HEK293 (cell line): ENCODE data around the gene CHID1.

ENCODE experiments used
- EGR2 ChIP-seq: fragments of 450-650 bp; formaldehyde crosslinking; IDR thresholded peaks from 2 replicates; pipeline ENCODE4 v1.5.1; 2016; ENCODE audit warnings: low read depth, missing biosample characterization, missing genetic modification characterization
- FEZF1 ChIP-seq: fragments of 450-650 bp; formaldehyde crosslinking; IDR thresholded peaks from 2 replicates; pipeline ENCODE4 v1.5.1; 2016; ENCODE audit warnings: missing biosample characterization, missing genetic modification characterization
- GFI1B ChIP-seq: fragments of 450-650 bp; formaldehyde crosslinking; IDR thresholded peaks from 2 replicates; pipeline ENCODE4 v1.5.1; 2016; ENCODE audit warnings: missing biosample characterization, missing genetic modification characterization
- GLI2 ChIP-seq: fragments of 450-650 bp; formaldehyde crosslinking; IDR thresholded peaks from 2 replicates; pipeline ENCODE4; 2017; ENCODE audit warnings: missing biosample characterization, missing genetic modification characterization, low read depth, borderline replicate concordance
- KLF1 ChIP-seq: fragments of 450-650 bp; formaldehyde crosslinking; IDR thresholded peaks from 2 replicates; pipeline ENCODE4 v1.5.1; 2016; ENCODE audit warnings: missing biosample characterization, missing genetic modification characterization
- KLF8 ChIP-seq: fragments of 450-650 bp; formaldehyde crosslinking; IDR thresholded peaks from 2 replicates; pipeline ENCODE4 v1.5.1; 2016; ENCODE audit warnings: missing biosample characterization, missing genetic modification characterization
- KLF9 ChIP-seq: fragments of 450-650 bp; formaldehyde crosslinking; IDR thresholded peaks from 2 replicates; pipeline ENCODE4 v1.5.1; 2016; ENCODE audit warnings: missing biosample characterization, missing genetic modification characterization, low read depth
- SETDB1 ChIP-seq: IDR thresholded peaks from one replicate; pipeline ENCODE4 v1.6.1; 2017; ENCODE audit warnings: mild to moderate bottlenecking, low read length, moderate library complexity, mixed read lengths; ENCODE audit not compliant: insufficient read length
- SP2 ChIP-seq: fragments of 450-650 bp; formaldehyde crosslinking; IDR thresholded peaks from 2 replicates; pipeline ENCODE4 v1.5.1; 2016; ENCODE audit warnings: missing biosample characterization, missing genetic modification characterization
- SP3 ChIP-seq: fragments of 450-650 bp; formaldehyde crosslinking; IDR thresholded peaks from 2 replicates; pipeline ENCODE4 v1.5.1; 2016; ENCODE audit warnings: missing biosample characterization, missing genetic modification characterization
- SP7 ChIP-seq: fragments of 450-650 bp; formaldehyde crosslinking; IDR thresholded peaks from 2 replicates; pipeline ENCODE4 v1.5.1; 2016; ENCODE audit warnings: missing biosample characterization, missing genetic modification characterization
- ZBTB1 ChIP-seq: fragments of 450-650 bp; formaldehyde crosslinking; IDR thresholded peaks from 2 replicates; pipeline ENCODE4 v1.5.1; 2016; ENCODE audit warnings: missing biosample characterization, missing genetic modification characterization
- ZNF175 ChIP-seq: fragments of 450-650 bp; formaldehyde crosslinking; IDR thresholded peaks from 2 replicates; pipeline ENCODE4 v1.5.1; 2016; ENCODE audit warnings: missing biosample characterization, missing genetic modification characterization
- ZNF2 ChIP-seq: fragments of 450-650 bp; formaldehyde crosslinking; IDR thresholded peaks from 2 replicates; pipeline ENCODE4 v1.5.1; 2016; ENCODE audit warnings: missing biosample characterization, missing genetic modification characterization
- ZNF248 ChIP-seq: fragments of 450-650 bp; formaldehyde crosslinking; IDR thresholded peaks from 2 replicates; pipeline ENCODE4 v1.5.1; 2017; ENCODE audit warnings: missing biosample characterization, missing genetic modification characterization
- ZNF274 ChIP-seq, 2 experiments: fragments of 200-500 bp in 1 of 2; fragments of 450-650 bp in 1 of 2; sonication (Bioruptor generic) in 1 of 2; formaldehyde crosslinking in 1 of 2; IDR thresholded peaks; 2 replicates each; pipeline versions ENCODE4 v1.5.1 to v1.6.1; 2014 to 2016; ENCODE audit warnings: borderline replicate concordance in 1 of 2, inconsistent platforms in 1 of 2, low read length in 1 of 2, missing biosample characterization in 1 of 2, missing genetic modification characterization in 1 of 2
- ZNF280C ChIP-seq: fragments of 450-650 bp; formaldehyde crosslinking; IDR thresholded peaks from 2 replicates; pipeline ENCODE4 v1.5.1; 2016; ENCODE audit warnings: missing biosample characterization, missing genetic modification characterization
- ZNF423 ChIP-seq: fragments of 450-650 bp; formaldehyde crosslinking; IDR thresholded peaks from 2 replicates; pipeline ENCODE4 v1.5.1; 2016; ENCODE audit warnings: missing biosample characterization, missing genetic modification characterization
- ZNF621 ChIP-seq: fragments of 450-650 bp; formaldehyde crosslinking; IDR thresholded peaks from 2 replicates; pipeline ENCODE4 v1.5.1; 2017; ENCODE audit warnings: missing biosample characterization, missing genetic modification characterization
- ZNF658 ChIP-seq: fragments of 450-650 bp; formaldehyde crosslinking; IDR thresholded peaks from 2 replicates; pipeline ENCODE4; 2016; ENCODE audit warnings: missing biosample characterization, missing genetic modification characterization
- ZNF707 ChIP-seq: fragments of 450-650 bp; formaldehyde crosslinking; IDR thresholded peaks from 2 replicates; pipeline ENCODE4 v1.5.1; 2016; ENCODE audit warnings: missing biosample characterization, missing genetic modification characterization
- ZNF768 ChIP-seq: fragments of 450-650 bp; formaldehyde crosslinking; IDR thresholded peaks from 2 replicates; pipeline ENCODE4 v1.5.1; 2018; ENCODE audit warnings: missing biosample characterization, mild to moderate bottlenecking, missing genetic modification characterization
- ZSCAN16 ChIP-seq: fragments of 450-650 bp; formaldehyde crosslinking; IDR thresholded peaks from 2 replicates; pipeline ENCODE4 v1.5.1; 2016; ENCODE audit warnings: missing biosample characterization, missing genetic modification characterization
- ZSCAN18 ChIP-seq: fragments of 450-650 bp; formaldehyde crosslinking; IDR thresholded peaks from 2 replicates; pipeline ENCODE4 v1.5.1; 2016; ENCODE audit warnings: missing biosample characterization, missing genetic modification characterization
- ZSCAN5A ChIP-seq: fragments of 450-650 bp; formaldehyde crosslinking; IDR thresholded peaks from 2 replicates; pipeline ENCODE4 v1.5.1; 2016; ENCODE audit warnings: missing biosample characterization, missing genetic modification characterization
- TF ChIP-seq, protein P1 (sequence below): fragments of 450-650 bp; formaldehyde crosslinking; IDR thresholded peaks from 2 replicates; pipeline ENCODE4 v1.5.1; 2016; ENCODE audit warnings: missing biosample characterization, missing genetic modification characterization, low read depth
- TF ChIP-seq, protein P2 (sequence below): fragments of 450-650 bp; formaldehyde crosslinking; IDR thresholded peaks from 2 replicates; pipeline ENCODE4 v1.5.1; 2016; ENCODE audit warnings: missing biosample characterization, missing genetic modification characterization
- TF ChIP-seq, protein P3 (sequence below): fragments of 450-650 bp; formaldehyde crosslinking; IDR thresholded peaks from 2 replicates; pipeline ENCODE4 v1.5.1; 2016; ENCODE audit warnings: missing biosample characterization, missing genetic modification characterization

CHID1 gene

DNA sequence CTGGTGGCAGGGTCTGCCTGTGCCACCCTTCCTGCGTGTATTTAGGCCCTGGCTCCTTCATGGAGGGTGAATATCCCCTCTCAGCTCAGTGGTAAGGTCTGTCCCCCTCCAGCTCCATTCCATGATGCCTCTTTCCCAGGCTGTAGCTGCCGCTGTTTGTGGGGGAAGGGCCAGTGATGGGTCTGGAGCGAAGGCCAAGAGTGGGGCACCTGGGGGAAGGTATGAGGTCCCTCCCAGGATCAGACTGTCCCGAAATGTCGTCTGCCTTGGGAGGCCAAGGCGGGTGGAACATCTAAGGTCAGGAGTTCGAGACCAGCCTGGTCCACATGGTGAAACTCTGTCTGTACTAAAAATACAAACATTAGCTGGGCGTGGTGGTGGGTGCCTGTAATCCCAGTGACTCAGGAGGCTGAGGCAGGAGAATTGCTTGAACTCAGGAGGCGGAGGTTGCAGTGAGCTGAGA, 76.7 kb downstream of the CHID1 start (continued):
- TF ChIP-seq FEZF1 (no peak), EGR2 (tag by site-specific recombination) (no peak), ZNF423 (tag by site-specific recombination) (no peak), ZNF2 (tag by site-specific recombination) (0 out of 2 replicates have a peak, but pooled peaks have one; percentile 22), ZNF707 (tag by site-specific recombination) (no peak), GLI2 (no peak), SP7 (peak; percentile 39; the same call in 1 of the 2 replicates), ZNF274 (IDR thresholded peaks at IDR 0.05; ENCODE audit: low read length) (no peak), ZNF274 (tag by site-specific recombination; IDR thresholded peaks at IDR 0.05; ENCODE audit: borderline replicate concordance) (no peak), ZSCAN16 (tag by site-specific recombination) (no peak), ZBTB1 (tag by site-specific recombination) (no peak), ZSCAN18 (tag by site-specific recombination) (no peak), SP3 (tag by site-specific recombination) (no peak), SP2 (tag by site-specific recombination) (no peak), ZNF248 (tag by site-specific recombination) (no peak), ZNF768 (tag by site-specific recombination) (no peak), ZSCAN5A (tag by site-specific recombination) (no peak), GFI1B (tag by site-specific recombination) (no peak), SETDB1 (no peak), ZNF658 (tag by site-specific recombination) (no peak), ZNF621 (tag by site-specific recombination) (no peak), KLF1 (peak; percentile 56), ZNF175 (tag by site-specific recombination) (no peak), KLF8 (tag by site-specific recombination) (peak; percentile 82; the same call in 1 of the 2 replicates), KLF9 (peak; percentile 60; the same call in 1 of the 2 replicates), ZNF280C (tag by site-specific recombination) (no peak)
- TF ChIP-seq, protein P1, sequence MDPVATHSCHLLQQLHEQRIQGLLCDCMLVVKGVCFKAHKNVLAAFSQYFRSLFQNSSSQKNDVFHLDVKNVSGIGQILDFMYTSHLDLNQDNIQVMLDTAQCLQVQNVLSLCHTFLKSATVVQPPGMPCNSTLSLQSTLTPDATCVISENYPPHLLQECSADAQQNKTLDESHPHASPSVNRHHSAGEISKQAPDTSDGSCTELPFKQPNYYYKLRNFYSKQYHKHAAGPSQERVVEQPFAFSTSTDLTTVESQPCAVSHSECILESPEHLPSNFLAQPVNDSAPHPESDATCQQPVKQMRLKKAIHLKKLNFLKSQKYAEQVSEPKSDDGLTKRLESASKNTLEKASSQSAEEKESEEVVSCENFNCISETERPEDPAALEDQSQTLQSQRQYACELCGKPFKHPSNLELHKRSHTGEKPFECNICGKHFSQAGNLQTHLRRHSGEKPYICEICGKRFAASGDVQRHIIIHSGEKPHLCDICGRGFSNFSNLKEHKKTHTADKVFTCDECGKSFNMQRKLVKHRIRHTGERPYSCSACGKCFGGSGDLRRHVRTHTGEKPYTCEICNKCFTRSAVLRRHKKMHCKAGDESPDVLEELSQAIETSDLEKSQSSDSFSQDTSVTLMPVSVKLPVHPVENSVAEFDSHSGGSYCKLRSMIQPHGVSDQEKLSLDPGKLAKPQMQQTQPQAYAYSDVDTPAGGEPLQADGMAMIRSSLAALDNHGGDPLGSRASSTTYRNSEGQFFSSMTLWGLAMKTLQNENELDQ, result no peak
- TF ChIP-seq, protein P2, sequence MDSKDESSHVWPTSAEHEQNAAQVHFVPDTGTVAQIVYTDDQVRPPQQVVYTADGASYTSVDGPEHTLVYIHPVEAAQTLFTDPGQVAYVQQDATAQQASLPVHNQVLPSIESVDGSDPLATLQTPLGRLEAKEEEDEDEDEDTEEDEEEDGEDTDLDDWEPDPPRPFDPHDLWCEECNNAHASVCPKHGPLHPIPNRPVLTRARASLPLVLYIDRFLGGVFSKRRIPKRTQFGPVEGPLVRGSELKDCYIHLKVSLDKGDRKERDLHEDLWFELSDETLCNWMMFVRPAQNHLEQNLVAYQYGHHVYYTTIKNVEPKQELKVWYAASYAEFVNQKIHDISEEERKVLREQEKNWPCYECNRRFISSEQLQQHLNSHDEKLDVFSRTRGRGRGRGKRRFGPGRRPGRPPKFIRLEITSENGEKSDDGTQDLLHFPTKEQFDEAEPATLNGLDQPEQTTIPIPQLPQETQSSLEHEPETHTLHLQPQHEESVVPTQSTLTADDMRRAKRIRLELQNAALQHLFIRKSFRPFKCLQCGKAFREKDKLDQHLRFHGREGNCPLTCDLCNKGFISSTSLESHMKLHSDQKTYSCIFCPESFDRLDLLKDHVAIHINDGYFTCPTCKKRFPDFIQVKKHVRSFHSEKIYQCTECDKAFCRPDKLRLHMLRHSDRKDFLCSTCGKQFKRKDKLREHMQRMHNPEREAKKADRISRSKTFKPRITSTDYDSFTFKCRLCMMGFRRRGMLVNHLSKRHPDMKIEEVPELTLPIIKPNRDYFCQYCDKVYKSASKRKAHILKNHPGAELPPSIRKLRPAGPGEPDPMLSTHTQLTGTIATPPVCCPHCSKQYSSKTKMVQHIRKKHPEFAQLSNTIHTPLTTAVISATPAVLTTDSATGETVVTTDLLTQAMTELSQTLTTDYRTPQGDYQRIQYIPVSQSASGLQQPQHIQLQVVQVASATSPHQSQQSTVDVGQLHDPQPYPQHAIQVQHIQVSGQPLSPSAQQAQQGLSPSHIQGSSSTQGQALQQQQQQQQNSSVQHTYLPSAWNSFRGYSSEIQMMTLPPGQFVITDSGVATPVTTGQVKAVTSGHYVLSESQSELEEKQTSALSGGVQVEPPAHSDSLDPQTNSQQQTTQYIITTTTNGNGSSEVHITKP, result peak; percentile 45; the same call in 1 of the 2 replicates
- TF ChIP-seq, protein P3, sequence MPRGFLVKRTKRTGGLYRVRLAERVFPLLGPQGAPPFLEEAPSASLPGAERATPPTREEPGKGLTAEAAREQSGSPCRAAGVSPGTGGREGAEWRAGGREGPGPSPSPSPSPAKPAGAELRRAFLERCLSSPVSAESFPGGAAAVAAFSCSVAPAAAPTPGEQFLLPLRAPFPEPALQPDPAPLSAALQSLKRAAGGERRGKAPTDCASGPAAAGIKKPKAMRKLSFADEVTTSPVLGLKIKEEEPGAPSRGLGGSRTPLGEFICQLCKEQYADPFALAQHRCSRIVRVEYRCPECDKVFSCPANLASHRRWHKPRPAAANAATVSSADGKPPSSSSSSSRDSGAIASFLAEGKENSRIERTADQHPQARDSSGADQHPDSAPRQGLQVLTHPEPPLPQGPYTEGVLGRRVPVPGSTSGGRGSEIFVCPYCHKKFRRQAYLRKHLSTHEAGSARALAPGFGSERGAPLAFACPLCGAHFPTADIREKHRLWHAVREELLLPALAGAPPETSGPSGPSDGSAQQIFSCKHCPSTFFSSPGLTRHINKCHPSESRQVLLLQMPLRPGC (tag by site-specific recombination), result no peak
